NOMO-1 treated with DMSO at 0.1 percent for 48 hours (cell line): ENCODE measurements around the gene RHBG.

Source experiments
- DNase-seq: peaks from one replicate; lab custom pipeline; 2025; ENCODE audit not compliant: unreplicated experiment; lab: John Stamatoyannopoulos, UW

Gene RHBG

DNA sequence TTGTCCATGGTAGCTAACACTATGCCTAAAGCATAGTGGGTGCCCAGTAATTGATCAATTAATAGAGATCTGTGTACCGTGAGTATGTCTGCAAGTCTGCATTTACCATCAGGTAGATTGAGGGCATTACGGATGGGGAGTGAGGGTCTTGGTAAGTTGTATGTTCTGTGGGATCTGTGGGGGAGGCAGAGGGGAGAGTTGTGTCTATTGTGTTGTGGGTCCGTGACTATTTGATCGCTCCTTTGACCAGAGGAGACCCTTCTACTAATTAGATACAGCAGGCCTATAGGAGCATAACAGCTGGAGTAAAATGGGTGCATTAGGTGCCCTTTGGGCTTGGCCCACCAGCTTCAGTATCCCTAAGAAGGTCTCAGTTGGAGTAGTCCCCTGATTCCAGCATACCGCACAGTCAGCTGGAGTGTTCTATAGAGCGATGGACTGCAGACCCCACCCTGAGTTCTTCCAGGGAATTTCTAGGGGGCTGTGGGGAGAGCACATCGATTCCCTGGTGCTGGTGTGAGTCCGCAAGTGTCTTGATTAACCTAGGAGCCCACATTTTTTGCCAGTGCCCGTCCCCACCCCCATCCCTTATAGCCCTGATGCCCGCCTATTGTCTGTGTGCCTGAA lies 55.9 kb downstream of the RHBG start:
- DNase-seq: no peak

DNA sequence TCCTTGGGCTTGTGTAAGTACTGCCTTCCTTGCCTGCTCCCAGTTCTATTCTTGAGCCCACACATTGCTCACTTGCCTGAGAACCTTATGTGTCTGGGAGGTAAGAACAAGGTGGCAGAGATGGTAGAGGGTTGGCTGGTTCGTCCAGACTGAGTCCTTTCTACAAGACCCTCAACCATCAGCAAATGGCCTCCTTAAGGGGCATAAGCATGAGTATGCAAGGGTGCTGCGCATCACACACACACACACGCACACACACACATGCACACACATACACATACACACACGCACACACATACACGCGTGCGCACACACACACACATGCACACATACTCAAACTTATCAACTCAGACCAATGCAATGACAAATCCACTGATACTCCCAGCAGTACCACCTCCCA lies 56.9 kb downstream of the RHBG start:
- no peak for DNase-seq

DNA sequence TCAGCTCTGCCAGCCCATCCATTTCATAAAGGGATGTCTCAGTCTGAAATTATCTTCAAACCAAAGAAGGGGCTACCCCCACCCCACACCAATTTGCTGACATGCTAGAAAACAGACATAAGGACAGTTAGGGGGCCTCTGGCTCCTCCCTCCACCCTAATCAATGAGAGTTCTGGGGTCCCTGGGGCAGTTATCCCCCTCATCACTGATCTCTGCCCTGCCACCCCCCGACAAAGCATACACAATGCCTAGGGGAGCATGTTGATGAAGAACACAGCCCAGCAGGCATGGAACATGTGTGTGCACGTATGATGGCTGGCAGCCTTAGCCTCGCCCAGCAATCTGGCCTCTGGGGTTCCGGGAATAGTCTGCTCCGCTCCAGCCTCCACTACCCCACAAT lies 58.9 kb downstream of the RHBG start:
- DNase-seq: no peak

DNA sequence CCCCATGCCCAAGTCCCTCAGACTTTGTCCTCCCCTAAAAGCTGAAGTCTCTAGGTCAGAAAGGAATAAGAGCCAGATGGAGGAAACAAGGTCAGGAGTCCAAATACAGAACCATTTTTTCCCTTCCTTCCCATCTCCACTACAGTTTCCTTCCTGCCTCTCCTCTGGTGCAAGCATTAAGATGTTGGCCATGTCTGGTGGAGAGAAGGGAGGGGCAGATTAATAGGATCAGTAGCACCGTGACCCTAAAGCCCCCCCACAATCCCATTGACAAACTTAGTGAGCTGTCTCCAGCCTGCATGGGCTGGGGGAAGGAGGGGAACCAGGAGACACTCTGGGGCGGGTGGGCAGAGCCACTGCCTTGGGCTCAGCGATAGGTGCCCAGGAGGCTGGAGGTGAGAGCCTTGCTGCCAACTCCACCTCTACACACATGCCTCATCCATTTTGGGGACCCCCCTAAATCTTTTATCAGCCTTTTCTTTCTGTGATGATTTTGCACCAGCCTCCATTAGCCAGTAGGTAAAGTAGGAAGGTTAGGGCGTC lies 59.8 kb downstream of the RHBG start:
- no peak for DNase-seq

DNA sequence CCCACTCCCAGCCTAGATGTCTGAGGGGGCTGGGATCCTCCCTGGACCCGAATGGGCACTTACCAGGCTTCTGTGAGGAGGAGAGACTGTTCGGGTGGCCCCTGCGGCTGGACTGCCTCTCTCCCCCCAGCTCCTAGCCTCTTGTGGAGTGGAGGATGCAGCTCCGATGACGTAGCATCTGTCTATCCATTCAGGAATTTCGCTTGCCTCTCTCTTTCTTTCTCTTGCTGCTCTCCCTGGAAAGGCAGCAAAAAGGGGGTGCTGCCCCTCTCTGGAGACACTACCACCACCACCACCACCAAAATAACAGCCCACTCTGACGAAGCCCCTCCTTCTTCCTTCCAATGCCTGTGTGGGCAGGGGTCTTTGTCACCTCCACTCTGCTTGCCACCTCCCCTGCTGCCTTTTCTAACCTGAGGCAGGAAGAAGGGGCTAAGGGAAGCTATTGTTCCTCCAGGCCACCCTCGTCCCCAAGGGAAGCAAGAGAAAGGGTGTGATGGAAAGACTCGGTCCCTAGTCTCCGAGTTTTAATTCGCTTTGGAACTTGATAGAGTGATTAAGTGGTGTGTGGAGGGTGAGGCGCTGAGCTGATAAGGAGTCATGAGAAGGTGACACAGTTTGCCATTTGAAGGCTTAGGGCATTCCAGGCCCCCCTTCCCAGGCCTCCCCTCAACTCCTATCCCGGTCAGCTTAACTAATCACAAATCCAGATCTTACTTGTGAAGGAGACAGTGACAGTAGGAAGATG lies 60.5 kb downstream of the RHBG start:
- no peak for DNase-seq

DNA sequence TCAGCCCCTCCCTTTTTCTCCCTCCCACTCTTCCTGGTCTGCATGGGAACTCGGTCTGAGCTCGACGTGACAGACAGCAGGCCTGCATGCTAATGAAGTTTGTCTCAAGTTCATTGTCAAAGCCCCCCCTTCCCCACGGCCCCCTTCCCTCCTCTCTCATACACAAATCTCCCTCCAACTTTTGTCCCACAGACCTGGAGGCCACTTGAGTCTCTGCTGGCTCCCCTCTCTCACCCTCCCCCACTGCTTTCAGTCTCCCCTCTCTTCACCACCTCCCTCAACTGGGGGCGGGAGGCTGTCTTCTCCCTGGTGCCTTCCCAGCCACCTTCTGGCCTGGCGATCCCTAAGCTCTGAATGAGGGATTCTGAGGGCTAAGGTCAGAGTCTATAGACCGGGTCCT lies 61.3 kb downstream of the RHBG start:
- no peak for DNase-seq

DNA sequence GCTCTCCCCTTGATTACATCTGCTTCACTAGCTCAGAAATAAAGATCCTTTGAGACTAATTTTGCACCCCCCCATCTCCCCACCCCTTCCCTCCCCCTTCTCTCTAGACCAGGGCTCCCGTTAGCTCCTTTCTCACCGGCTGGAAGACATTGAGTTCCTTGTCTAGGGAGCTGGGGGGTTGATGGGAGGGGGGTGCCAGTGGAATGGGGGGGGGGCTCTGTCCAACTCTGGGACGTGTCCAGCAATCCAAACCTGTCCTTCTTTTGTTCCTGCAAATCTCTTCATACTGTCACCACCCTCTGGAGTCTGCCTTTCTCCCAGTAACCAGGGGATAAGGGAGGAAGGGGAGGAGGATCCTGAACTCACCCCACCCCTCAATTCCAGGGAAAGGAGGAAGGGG lies 61.9 kb downstream of the RHBG start:
- no peak for DNase-seq

DNA sequence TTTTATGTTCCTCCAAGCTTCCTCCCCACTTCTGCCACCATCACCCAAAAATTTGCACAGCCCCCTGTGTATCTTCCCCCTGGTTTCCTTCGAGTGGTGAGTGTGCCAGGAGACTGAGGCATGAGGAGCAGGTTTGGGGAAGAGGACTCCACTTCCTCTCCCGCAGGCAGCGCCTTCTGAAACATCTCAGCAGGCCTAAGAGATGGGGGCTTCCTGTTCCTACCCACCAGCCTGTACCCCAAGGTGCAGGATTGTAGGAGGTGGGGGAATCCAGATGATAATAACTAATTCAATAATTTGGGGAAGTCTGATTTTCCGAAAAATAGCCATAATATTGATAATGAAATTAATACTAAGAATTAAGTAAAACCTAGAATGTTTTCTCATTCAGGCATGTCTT lies 62.4 kb downstream of the RHBG start:
- no peak for DNase-seq

DNA sequence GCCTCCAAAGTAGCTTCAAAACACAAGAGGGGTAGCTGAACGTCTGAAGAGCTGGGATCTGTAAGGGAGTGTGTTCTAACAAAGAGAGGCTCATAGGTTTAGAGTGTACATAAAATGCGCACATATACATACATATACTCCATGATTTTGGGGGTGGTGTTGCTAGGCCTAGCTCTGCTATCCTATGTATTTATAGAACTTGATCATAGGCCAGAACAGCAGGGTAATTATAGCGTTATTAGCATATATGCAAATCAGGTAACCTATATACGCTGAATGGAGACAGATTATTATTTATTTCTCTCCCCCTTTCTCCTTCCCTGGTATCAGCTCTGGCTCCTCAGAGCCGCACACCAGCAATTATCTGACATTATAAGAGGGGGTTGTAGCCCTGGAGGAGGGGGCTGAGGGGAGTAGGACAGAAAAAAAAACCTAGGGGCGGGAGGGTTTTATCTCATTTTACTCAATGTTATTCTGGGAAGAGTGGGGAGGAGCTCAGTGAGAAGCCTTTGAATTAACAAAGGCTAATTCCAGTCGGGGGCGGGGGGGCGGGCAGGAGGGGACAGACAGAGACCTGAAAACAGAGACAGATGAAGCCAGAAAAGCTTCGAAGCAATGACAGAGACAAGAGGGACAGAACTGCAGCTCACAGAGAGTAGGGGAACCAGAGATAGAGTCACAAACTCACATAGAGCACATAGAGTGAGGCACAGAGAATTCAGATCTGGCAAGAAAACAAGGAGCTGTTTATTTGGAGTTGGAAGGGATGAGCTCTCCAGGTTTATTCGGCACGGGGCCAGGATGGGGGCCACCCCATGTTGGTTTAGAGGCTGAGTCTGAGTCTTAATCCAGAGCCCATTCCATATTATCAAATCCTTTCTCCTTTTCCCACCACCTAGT lies 63.0 kb downstream of the RHBG start:
- no peak for DNase-seq

DNA sequence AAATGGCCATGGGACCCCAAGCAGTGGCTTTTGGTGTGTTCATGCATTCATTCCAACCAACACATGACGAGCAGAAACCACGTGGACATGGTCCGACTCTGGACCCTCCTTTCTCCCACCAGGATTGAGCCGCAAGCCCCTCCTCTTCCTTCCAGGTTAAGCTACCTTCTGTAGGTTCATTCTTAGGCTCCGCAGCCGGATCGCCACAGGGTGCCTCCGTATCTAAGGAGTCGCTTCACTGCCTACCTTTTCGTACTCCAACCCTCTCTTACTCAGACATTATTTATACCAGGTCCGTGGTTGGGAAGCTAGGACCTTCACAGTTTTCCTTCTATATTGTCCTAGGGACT lies 63.6 kb downstream of the RHBG start:
- DNase-seq: no peak

DNA sequence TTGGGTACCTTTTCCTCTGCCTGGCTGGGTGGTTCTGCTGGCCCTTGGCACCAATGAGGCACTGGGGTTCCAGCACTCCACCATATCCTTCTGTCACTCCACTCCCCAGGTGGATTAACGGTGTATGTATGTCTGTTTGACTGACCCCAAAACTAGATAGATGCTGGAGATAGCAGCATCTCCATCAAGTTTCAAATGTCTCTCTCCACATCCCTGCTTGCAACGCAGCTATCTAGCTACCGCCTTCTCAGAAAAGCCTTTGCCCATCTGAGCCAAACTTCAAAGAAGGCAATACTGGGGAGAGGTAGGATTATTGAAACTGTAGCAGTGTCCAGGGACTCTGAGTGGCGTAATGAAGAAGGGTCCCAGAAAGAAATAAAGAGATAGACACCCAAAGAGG lies 64.0 kb downstream of the RHBG start:
- no peak for DNase-seq

DNA sequence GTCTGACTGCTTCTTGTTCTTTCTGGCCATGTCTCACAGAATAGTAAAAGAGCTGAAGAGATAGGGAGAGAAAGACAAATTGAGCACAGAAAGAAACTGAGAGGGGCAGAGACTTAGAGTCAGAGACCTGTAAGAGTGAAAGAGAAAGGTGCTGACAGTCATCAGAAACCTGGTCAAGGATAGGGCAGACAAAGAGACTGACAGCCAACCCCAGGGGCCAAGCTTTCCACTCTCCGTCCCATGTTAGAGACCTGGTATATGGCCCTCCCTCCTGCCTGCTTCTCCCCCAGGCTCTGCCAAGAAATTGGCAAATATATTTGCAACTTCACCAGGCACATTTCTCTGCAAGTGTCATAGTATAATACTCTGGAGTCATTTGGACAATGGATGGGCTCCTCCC lies 64.6 kb downstream of the RHBG start:
- DNase-seq: no peak
